ENCODE measurements around the gene EXOC1. TPM values are rescaled to one million over a fixed set of nuclear protein-coding genes. Genes with fewer than 3 reads are reported as not detected.

Gene EXOC1
- total RNA-seq, 1 experiment from 2014 or later: 24.1 TPM

GRCh38 chr4:55925241-55925640 lies 71.8 kb downstream of the EXOC1 start:
- Histone ChIP-seq H3K9me3 (ENCODE audit: control insufficient read depth, insufficient read depth, low read depth, low read length) (no peaks in the 10 kb centered on the region), H3K4me1 (ENCODE audit: control insufficient read depth, insufficient read depth, low read length) (no peaks in the 10 kb centered on the region), H3K27ac (ENCODE audit: low read length) (no peak overlapping the region), H3K36me3 (ENCODE audit: control insufficient read depth, insufficient read depth, low read length) (no peaks in the 10 kb centered on the region), H3K4me3 (ENCODE audit: low read depth in 2 of 2, low read length in 2 of 2) (no peak overlapping the region), H3K27me3 (ENCODE audit: control insufficient read depth, insufficient read depth, low read length) (no peaks in the 10 kb centered on the region)
- BruUV-seq (replicated peaks): no TSS peak
- no peak for DNase-seq (ENCODE audit: low read depth, low spot score)
- TF ChIP-seq SIN3A (IDR thresholded peaks at IDR 0.05; ENCODE audit: borderline replicate concordance, insufficient read depth, low read depth, low read length): no peak
- no peak for TF ChIP-seq POLR2AphosphoS5 (IDR thresholded peaks at IDR 0.05; ENCODE audit: low read depth, low read length)
- TF ChIP-seq, protein P1, sequence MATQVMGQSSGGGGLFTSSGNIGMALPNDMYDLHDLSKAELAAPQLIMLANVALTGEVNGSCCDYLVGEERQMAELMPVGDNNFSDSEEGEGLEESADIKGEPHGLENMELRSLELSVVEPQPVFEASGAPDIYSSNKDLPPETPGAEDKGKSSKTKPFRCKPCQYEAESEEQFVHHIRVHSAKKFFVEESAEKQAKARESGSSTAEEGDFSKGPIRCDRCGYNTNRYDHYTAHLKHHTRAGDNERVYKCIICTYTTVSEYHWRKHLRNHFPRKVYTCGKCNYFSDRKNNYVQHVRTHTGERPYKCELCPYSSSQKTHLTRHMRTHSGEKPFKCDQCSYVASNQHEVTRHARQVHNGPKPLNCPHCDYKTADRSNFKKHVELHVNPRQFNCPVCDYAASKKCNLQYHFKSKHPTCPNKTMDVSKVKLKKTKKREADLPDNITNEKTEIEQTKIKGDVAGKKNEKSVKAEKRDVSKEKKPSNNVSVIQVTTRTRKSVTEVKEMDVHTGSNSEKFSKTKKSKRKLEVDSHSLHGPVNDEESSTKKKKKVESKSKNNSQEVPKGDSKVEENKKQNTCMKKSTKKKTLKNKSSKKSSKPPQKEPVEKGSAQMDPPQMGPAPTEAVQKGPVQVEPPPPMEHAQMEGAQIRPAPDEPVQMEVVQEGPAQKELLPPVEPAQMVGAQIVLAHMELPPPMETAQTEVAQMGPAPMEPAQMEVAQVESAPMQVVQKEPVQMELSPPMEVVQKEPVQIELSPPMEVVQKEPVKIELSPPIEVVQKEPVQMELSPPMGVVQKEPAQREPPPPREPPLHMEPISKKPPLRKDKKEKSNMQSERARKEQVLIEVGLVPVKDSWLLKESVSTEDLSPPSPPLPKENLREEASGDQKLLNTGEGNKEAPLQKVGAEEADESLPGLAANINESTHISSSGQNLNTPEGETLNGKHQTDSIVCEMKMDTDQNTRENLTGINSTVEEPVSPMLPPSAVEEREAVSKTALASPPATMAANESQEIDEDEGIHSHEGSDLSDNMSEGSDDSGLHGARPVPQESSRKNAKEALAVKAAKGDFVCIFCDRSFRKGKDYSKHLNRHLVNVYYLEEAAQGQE (IDR thresholded peaks at IDR 0.05; ENCODE audit: insufficient read depth in 1 of 2, low read depth in 2 of 2, low read length in 1 of 2): no peak
- TF ChIP-seq, protein P2, sequence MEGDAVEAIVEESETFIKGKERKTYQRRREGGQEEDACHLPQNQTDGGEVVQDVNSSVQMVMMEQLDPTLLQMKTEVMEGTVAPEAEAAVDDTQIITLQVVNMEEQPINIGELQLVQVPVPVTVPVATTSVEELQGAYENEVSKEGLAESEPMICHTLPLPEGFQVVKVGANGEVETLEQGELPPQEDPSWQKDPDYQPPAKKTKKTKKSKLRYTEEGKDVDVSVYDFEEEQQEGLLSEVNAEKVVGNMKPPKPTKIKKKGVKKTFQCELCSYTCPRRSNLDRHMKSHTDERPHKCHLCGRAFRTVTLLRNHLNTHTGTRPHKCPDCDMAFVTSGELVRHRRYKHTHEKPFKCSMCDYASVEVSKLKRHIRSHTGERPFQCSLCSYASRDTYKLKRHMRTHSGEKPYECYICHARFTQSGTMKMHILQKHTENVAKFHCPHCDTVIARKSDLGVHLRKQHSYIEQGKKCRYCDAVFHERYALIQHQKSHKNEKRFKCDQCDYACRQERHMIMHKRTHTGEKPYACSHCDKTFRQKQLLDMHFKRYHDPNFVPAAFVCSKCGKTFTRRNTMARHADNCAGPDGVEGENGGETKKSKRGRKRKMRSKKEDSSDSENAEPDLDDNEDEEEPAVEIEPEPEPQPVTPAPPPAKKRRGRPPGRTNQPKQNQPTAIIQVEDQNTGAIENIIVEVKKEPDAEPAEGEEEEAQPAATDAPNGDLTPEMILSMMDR (IDR thresholded peaks at IDR 0.05): no peak
- no peak for TF ChIP-seq TCF7L2 (IDR thresholded peaks at IDR 0.05; ENCODE audit: low read depth, low read length)
- POLR2A ChIA-PET: no interaction called here
- ATAC-seq: no peak
- intact Hi-C loops (cut with micrococcal nuclease; ENCODE audit: unreplicated experiment): no loop called here
- in situ Hi-C loops (cut with HindIII; ENCODE audit: low pct_unique_long_range_greater_than_20kb, low sequenced_read_pairs): no loop called here
- CTCF ChIA-PET: no interaction called here

- H3K36me3 ChIP-seq (ENCODE audit: control insufficient read depth, insufficient read depth, low read length): no peaks in the 10 kb centered on the region
- CTCF ChIA-PET: no interaction called here
Measured at GRCh38 chr4:55926610-55927009, 73.2 kb downstream of the EXOC1 start.

More at GRCh38 chr4:55926610-55927009, 73.2 kb downstream of the EXOC1 start:
- BruUV-seq (replicated peaks): no TSS peak
- POLR2A ChIA-PET: no interaction called here
- TF ChIP-seq TCF7L2 (IDR thresholded peaks at IDR 0.05; ENCODE audit: low read depth, low read length) (no peak), POLR2AphosphoS5 (IDR thresholded peaks at IDR 0.05; ENCODE audit: low read depth, low read length) (no peak), SIN3A (IDR thresholded peaks at IDR 0.05; ENCODE audit: borderline replicate concordance, insufficient read depth, low read depth, low read length) (no peak)
- TF ChIP-seq, protein P2 (IDR thresholded peaks at IDR 0.05): no peak
- TF ChIP-seq, protein P1 (IDR thresholded peaks at IDR 0.05; ENCODE audit: insufficient read depth in 1 of 2, low read depth in 2 of 2, low read length in 1 of 2): no peak
- no peak for ATAC-seq
- DNase-seq (ENCODE audit: low read depth, low spot score): no peak
- Histone ChIP-seq H3K9me3 (ENCODE audit: control insufficient read depth, insufficient read depth, low read depth, low read length) (no peaks in the 10 kb centered on the region), H3K4me3 (ENCODE audit: low read depth in 2 of 2, low read length in 2 of 2) (no peak overlapping the region), H3K4me1 (ENCODE audit: control insufficient read depth, insufficient read depth, low read length) (no peaks in the 10 kb centered on the region), H3K27ac (ENCODE audit: low read length) (no peak overlapping the region), H3K27me3 (ENCODE audit: control insufficient read depth, insufficient read depth, low read length) (no peaks in the 10 kb centered on the region)
- intact Hi-C loops (cut with micrococcal nuclease; ENCODE audit: unreplicated experiment): no loop called here
- in situ Hi-C loops (cut with HindIII; ENCODE audit: low pct_unique_long_range_greater_than_20kb, low sequenced_read_pairs): no loop called here
